GM18502 (cell line): ENCODE measurements around the gene SKI.
"Not testable (repeated sequence)": the region's sequence is repeated elsewhere in the genome, so short reads cannot be mapped to it uniquely, and the experiment has no call there.

Experiments used
- ATAC-seq: cut with Tn5 transposase; IDR thresholded peaks from one replicate; pipeline ENCODE4 v1.9.1; 2021; ENCODE audit warnings: mild to moderate bottlenecking; ENCODE audit not compliant: unreplicated experiment, poor library complexity

Gene SKI

DNA sequence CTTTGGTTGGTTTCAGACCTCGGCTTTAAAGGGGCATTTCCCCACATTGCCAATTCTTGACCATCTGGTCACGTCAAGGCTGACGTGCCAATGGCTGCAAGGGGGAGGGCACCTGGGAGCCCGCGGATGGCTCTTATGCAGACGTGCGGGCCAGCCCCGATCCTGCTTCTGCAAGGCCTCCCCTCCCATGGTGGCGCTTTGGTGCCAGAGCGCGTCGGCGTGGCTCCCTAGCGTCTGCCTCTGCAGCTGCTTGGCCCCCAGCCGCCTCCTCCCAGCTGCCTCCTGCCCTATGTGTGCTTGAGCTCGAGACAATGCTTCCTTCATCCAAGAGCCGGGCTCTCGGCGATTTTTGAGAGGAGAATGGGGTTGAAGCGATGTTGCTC, 29.1 kb downstream of the SKI start:
- no peak for ATAC-seq

DNA sequence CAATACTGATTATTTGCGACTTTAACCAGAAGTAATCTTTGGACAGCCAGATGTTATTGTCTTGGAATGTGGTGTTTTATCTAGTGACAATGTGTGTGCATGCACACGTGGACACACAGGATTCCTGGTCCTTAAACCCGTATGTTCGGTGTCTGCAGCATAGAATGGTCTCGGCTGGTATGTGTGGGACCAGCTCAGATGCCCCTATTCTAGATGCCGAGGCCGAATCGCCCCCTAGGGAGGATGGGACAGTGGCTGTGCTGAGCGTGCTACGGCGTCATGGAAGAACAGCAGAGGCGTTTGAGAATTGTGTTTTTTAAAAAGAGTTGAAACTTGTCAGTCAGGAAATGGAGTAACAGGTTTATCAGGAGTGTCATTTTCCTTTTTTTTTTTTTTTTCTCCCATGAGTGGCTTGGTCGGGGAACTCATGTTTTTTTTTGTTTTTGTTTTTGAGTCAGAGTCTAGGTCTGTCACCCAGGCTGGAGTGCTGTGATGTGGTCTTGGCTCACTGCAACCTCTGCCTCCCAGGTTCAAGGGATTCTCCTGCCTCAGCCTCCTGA, 30.1 kb downstream of the SKI start:
- ATAC-seq, result no peak

DNA sequence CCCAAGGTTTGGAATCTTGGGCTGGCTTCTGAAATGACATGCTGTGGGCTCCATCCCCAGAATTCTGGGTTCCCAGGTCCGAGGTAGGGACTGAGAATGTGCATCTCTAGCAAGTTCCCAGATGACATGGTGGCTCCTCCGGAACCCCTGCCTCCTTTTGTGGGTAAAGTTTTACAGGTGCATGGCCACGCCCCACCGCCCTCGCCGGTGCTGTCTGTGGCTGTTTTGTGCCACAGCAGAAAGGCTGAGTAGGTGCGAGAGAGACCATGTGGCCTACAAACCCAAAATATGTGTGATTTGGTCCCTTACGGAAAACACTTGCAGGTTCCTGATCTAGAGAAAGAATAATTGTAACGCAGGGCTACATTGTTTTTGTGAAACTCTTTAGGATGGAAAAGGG, 30.9 kb downstream of the SKI start:
- no peak for ATAC-seq

DNA sequence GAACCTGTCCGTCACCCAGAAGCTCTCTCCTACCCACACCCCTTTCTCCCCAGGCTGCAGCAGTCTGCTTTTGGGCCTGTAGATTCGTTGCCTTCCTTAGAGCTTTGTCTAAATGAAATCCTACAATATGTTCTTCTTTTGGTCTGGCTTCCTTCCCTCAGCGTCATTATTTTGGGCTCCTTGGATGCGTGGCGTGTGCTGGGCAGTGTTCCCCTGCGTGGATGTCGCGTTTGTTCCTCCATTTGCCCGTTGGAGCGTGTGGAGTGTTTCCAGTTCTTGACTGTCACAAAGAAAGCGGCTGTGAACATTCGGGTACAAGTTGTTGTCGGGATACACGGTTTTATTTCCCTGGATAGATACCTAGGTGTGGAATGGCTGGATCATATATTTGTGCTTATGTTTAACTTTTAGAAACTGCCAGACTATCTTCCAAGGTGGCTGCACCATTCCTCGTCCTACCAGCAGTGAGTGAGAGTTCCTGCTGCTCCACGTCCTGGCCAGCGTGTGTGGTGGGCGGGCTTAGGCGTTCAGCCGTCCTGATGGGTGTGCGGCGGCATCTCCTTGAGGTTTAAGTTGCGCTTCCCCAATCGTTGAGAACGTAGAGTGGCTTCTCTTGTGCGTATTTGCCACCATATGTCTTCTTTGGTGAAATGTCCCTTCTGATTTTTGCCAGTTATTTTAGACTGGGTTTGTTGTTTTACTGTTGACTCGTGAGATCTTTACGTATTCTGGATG, 31.7 kb downstream of the SKI start:
- no peak for ATAC-seq

DNA sequence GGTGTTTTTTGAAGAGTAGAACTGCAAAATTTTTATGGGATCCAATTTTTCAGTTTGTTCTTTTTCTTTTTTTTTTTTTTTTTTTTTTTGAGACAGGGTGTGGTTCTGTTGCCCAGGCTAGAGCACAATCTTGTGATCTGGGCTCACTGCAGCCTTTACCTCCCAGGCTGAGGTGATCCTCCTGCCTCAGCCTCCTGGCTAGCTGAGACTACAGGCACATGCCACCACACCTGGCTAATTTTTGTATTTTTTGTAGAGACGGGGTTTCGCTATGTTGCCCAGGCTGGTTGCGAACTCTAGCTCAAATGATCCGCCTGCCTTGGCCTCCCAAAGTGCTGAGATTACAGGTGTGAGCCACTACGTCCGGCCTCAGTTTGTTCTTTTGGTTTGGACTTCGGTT, 32.4 kb downstream of the SKI start:
- not testable (repeated sequence) for ATAC-seq

DNA sequence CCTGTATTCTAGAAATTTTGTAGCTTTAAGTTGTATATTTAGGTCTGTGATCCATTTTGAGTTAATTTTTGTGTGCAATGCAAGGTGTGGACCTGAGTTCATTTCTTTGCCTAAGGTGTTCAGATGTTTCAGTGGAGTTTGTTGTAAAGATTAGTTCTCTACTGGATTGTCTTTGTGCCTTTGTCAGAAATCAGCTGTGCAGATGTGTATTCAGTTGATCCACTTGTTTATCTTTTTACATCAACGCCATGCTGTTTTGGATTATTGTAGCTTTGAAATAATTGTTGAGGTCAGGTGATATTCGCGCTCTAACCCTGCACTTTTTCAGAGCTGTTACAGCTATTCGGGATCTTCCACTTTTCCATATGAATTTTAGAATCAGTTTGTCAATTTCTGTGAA, 32.8 kb downstream of the SKI start:
- ATAC-seq, result no peak

DNA sequence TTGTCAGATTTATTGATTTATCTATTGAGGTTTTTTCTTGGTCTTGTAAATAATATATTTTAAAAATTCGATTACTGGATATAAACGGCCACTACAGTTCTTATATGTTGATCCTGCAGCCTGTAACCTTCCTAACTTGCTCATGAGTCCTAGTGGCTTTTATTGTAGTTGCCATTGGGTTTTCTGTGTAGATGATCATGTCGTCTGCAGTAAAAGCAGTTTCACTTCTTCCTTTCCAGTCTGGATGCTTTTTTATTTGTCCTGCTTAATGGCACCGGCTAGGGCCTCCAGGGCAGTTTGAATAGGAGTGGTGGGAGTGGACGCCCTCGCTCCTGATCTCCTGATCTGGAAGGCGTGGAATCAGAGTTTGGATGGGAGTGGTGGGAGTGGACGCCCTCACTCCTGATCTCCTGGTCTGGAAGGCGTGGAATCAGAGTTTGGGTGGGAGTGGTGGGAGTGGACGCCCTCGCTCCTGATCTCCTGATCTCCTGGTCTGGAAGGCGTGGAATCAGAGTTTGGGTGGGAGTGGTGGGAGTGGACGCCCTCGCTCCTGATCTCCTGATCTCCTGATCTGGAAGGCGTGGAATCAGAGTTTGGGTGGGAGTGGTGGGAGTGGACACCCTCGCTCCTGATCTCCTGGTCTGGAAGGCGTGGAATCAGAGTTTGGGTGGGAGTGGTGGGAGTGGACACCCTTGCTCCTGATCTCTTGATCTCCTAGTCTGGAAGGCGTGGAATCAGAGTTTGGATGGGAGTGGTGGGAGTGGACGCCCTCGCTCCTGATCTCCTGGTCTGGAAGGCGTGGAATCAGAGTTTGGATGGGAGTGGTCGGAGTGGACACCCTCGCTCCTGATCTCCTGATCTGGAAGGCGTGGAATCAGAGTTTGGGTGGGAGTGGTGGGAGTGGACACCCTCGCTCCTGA, 33.6 kb downstream of the SKI start:
- ATAC-seq, result not testable (repeated sequence)

DNA sequence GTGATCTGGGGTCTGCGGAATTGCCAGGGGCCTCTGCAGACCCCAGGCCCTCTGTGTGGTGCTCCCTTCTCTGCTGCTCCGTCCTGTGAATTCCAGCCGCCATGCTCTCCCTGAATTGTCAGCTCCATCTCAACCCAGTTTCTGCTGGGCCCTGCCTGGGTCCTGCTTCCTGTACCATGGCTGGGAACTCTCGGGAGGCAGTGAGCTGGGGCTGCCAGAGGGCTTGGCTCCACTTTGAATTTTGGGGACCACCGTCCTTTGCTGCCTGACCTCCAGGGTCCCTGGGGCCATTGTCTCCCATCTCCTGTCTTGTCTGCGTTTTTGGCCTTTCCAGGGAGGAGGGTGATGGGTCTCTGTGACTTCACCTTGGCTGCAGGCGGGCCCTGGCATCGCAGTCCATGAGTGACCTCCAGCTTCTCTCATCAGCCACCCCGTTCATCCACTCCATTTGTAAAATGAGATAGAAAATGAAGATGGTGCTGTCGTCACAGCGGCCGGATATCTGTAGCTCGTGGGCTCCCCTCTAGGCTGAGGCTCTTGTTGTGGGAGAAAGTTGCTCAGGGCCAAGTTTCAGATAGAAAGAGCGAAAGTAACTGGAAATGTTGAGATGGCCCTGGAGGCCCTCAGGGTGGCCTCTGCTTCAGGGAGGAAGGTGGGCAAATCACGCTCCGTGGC, 38.3 kb downstream of the SKI start:
- ATAC-seq, result no peak

DNA sequence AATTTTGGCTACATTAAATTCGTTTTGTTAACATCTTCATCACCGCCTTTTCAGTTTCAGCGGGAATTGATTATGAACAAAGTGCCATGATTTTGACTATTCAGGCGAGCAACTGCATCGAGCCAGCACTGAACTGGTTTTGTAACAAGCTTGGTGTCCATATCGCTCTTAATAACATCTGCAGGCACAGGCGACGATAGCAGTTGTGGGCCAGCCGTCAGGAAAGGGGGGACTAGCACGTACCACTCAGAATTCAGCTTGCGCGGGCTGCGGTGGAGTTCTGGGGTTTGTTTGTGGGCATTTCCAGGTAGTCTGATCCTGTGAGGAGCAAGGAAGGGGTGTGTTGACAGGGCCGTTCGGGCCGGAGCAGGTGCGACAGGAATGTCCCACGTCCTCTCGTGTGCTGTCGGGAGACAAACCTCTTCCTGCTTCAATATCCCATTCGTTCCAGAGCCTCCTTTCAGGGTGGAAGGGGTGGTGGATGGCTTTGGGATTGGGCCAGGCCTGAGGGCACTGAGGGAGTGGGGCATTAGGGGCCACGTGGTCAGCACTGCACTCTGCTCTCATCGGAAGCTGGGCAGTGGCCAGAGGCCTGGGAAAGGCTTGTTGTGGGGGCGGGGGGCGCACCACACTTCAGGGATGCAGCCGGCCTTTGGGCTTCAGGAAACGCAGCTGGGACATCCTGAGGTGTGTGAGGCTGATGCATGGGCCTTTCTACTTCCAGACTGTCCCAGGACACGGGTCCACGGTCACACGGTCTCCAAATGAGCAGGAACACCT, 39.1 kb downstream of the SKI start:
- ATAC-seq, result no peak

DNA sequence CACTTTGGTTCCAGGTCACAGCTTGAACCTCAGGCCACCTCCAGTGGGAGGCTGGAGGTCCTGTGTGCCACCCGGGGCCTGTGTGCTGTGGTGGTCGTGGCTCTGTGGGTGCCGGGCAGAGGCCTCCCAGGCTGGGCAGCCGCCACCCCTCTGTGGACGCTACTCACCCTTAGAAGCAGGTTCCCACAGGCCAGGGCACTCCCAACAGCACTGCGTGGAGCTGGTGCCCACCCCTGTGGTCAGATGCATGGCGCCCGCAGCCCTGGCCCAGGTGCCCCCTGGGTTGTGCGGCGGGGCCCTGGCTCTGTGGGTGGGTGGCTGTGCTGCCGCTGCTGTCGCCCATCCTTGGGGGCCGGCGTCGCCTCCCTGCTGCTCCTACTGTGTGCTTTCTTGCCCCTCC, 39.7 kb downstream of the SKI start:
- no peak for ATAC-seq

DNA sequence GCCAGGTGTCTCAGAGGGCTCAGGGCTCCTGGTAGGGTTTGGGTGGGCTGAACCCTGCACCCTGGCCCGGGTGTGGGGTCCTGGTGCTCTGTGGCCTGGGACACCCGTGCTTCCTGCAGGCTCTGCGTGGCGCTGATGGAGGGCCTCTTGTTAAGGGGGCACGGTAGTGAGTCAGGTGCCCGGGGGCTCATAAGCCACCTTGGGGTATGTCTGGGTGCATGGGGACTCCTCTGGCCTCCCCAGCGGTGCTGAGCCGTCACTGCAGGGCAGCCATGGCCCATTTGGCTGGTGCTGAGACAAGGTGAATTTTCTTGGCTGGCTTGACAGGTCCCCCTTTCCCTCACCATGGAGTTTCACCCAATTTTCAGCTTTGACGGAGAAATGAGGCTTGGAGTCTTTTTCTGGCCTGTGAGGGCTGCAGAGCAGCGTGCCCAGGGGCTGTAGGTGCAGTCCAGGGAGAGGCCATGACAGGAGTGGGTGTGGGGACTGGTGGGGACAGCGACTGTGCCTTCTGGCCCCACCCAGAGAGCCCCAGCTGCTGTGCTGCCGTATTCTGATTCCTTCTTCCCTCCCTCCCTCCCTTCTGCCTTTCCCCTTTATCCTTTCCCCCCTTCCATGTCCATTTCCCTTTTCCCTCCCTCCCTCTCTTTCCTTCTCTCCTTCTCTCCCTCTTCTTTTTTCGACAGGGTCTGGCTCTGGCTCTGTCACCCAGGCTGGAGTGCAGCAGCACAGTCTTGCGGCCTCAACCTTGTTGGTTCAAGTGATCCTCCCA, 40.4 kb downstream of the SKI start:
- no peak for ATAC-seq

DNA sequence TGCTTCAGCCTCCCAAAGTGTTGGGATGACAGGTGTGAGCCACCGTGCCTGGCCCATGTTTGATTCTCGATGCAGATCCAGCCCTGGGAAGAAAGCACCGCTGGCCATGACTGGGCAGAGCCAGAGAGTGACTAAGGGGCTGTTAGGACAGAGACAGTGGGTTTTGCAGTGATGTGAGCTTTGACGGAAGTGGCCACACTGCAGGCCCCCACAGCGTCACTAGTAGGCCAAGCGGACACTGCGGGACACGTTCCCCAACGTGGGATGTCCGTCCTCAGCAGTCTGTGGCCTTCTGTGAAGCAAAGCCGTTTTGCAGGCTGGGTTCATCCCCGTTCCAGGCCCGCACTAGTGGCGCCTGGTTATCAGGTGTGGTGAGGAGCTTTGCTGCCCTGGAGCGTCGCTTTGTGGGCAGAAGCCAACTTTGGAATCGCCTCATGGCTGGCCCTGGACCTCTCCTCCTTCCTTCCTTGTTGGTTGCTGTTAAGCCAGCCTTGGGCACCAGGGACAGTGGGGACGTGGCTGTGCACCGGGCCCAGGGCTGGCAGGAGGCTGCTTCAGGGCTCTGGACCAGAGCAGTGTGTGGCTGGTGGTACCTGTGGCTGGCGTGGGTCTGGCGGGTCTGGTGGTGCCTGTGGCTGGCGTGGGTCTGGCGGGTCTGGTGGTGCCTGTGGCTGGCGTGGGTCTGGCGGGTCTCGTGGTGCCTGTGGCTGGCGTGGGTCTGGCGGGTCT, 41.2 kb downstream of the SKI start:
- no peak for ATAC-seq

DNA sequence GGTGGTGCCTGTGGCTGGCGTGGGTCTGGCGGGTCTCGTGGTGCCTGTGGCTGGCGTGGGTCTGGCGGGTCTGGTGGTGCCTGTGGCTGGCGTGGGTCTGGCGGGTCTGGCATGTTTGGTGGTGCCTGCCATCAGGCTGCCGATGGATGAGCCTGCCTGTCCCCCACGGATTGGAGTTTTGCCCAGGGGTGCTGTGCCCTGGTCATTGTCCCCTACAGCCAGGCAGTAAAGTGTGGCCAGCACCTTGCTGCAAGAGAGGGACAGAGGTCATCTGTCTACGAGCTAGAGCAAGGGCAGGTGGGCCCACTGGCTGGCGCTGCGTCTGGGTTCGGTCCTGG, 41.8 kb downstream of the SKI start:
- ATAC-seq, result no peak

DNA sequence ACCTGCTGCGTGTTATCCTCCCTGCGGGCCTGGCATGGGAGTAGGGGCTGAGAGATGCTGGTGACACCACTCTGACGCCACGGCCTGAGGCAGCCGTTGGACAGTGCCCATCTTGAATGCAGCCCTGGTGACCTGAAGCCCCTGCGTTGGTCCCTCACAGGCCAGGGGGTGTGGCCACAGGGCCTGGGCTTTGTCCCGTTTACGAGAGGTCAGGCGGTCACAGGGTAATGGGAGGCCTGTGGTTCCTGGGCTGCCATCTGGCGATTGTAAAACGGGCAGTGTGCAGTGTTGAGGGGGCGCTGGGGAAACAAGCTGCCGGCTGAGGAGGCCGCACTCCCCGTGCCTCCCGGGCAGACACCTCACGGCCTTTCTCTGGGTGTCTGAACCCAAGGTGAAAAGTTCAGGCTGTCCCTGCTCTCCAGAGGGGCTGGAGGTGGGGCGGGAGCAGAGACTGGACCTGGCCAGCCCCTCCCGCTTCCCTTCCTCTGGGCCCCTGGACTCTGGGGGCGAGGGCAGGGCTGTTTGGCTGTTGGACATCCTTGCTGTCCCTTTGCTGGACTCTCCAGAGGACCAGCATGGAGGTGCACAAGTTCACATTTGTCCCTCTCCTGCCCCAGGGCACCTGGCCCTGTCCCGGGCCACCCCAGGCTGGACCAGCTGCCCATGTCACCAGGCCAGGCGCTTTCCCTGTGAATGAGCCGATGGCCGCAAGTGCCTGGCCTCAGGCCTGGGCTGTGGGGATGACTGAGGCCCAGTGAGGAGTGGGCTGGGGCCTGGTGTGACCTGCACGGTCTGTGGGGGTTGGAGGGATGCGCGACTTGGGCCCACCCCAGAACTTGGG, 42.4 kb downstream of the SKI start:
- no peak for ATAC-seq

DNA sequence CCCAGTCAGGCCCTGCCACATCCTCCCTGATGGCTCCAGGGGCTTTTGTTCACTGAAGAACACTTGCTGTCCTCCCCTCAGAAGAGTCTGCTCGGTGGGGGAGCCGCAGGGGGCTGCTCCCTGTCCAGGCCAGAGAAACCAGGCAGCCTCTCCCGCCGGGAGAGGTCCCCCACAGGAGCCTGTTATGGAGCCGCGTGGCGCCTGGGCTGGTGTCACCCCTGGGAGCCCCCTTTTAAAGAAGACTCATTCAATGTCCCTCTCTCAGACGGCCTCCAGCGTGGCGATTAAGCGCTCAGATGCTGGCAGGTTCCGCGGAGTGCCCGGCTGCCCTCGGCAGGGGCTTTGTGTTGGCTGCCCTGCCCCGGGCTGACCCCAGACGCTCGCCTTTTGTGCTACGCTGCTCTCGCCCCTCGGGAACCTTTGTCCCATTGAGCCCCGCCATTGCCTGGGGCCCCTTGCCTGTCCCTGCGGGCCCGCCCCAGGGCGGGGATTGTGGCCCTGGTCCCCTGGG, 43.1 kb downstream of the SKI start:
- ATAC-seq, result no peak

DNA sequence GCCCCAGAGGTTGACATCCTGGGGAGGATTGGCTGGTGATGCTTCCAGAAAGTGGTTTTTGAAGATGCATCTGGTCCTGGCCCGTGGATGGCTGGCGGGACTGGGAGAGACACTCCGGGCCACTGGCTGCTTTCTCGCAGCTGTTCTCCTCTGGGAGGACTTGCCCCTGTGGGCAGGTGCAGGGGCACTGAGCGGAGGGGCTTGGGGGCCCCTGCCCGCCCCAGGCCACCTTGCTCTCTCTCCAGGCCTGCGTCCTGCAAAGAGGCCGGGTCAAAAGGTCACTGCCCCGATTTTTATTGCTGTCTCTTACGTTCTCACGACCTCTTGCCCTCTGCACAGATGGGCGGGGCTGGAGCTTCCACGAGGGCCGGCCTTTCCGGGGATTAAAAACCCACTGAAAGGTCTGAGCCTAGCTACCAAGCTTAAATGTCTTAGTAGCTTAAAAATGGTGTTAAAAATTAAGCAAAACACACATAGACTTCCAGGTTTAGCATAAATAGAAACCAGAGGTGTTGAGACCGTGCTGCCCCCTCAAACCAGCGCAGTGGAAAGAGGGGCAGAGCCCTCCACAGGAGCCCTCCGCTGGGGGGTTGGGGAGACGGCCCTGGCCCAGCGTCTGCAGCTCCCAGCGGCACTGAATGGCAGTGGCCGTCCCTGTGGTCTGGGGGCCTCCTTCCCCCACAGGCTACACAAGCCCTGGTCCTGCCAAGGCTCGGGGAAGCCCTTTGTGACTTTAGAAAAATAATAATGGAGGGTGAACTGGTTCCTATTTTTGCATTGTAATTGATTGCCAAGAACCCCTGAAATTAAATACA, 43.9 kb downstream of the SKI start:
- ATAC-seq, result no peak
